ENCODE measurements around the gene SESTD1. TPM values are rescaled to one million over a fixed set of nuclear protein-coding genes. Genes with fewer than 3 reads are reported as not detected.

The SESTD1 gene
- total and polyA plus RNA-seq, 2 of the 13 experiments (the other 11 are each of a cell fraction or from before 2014, with no cell fraction given), result 74.4 to 101 TPM

GRCh38 chr2:179068991-179069643, 195.5 kb downstream of the SESTD1 start:
- POLR2A ChIA-PET, result no interaction called here
- H3K27me3 ChIP-seq (ENCODE audit: control insufficient read depth in 1 of 2, insufficient read depth in 2 of 2, low read length in 2 of 2), result no peaks in the 10 kb centered on the region
- no peak overlapping the region for H3K4me2 ChIP-seq (ENCODE audit: low read depth, low read length)
- H4K20me1 ChIP-seq (ENCODE audit: insufficient read depth, low read length), result no peaks in the 10 kb centered on the region
- BruUV-seq (replicated peaks), result no TSS peak
- CTCF ChIA-PET (ENCODE audit: low intra/inter-chr PET ratio, low total read pairs), result no interaction called here
- WGBS (ENCODE audit: low lambda C conversion rate), result 4% methylated on average over 2 of the region's 2 CpGs
- intact Hi-C loops (cut with micrococcal nuclease; ENCODE audit: unreplicated experiment) (no loop called here), in situ Hi-C loops (cut with HindIII; ENCODE audit: extremely low pct_ligation_motif_present, low pct_unique_long_range_greater_than_20kb) (no loop called here)
- no peak overlapping the region for H2AFZ ChIP-seq (ENCODE audit: low read length)
- TF ChIP-seq, protein P1, sequence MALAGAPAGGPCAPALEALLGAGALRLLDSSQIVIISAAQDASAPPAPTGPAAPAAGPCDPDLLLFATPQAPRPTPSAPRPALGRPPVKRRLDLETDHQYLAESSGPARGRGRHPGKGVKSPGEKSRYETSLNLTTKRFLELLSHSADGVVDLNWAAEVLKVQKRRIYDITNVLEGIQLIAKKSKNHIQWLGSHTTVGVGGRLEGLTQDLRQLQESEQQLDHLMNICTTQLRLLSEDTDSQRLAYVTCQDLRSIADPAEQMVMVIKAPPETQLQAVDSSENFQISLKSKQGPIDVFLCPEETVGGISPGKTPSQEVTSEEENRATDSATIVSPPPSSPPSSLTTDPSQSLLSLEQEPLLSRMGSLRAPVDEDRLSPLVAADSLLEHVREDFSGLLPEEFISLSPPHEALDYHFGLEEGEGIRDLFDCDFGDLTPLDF (CRISPR knock-in tag; IDR thresholded peaks at IDR 0.05), result no peak
- TF ChIP-seq, protein P2, sequence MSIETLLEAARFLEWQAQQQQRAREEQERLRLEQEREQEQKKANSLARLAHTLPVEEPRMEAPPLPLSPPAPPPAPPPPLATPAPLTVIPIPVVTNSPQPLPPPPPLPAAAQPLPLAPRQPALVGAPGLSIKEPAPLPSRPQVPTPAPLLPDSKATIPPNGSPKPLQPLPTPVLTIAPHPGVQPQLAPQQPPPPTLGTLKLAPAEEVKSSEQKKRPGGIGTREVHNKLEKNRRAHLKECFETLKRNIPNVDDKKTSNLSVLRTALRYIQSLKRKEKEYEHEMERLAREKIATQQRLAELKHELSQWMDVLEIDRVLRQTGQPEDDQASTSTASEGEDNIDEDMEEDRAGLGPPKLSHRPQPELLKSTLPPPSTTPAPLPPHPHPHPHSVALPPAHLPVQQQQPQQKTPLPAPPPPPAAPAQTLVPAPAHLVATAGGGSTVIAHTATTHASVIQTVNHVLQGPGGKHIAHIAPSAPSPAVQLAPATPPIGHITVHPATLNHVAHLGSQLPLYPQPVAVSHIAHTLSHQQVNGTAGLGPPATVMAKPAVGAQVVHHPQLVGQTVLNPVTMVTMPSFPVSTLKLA (IDR thresholded peaks at IDR 0.05), result no peak
- TF ChIP-seq ZNF589 (CRISPR knock-in tag; conservative IDR thresholded peaks at IDR 0.05) (no peak), JUNB (CRISPR knock-in tag; IDR thresholded peaks at IDR 0.05; ENCODE audit: borderline replicate concordance) (no peak), HMG20A (CRISPR knock-in tag; IDR thresholded peaks at IDR 0.05; ENCODE audit: borderline replicate concordance) (0 out of 2 replicates have a peak, but pooled peaks have one; percentile 12), NFATC3 (CRISPR knock-in tag; IDR thresholded peaks at IDR 0.05) (no peak), ZSCAN22 (CRISPR knock-in tag; IDR thresholded peaks at IDR 0.05) (peak; percentile 89), ZNF749 (CRISPR knock-in tag; IDR thresholded peaks at IDR 0.05; ENCODE audit: borderline replicate concordance) (no peak), MYNN (CRISPR knock-in tag; IDR thresholded peaks at IDR 0.05; ENCODE audit: low read depth) (no peak), FOSL2 (CRISPR knock-in tag; IDR thresholded peaks at IDR 0.05) (peak; percentile 73), ZFP36 (IDR thresholded peaks at IDR 0.05; ENCODE audit: borderline replicate concordance, low read depth, low read length, partially characterized antibody) (no peak), ZFAT (CRISPR knock-in tag; conservative IDR thresholded peaks at IDR 0.05) (no peak), TGIF2 (CRISPR knock-in tag; IDR thresholded peaks at IDR 0.05) (no peak), ZNF333 (CRISPR knock-in tag; IDR thresholded peaks at IDR 0.05; ENCODE audit: borderline replicate concordance) (no peak), RARA (CRISPR knock-in tag; IDR thresholded peaks at IDR 0.05) (0 out of 2 replicates have a peak, but pooled peaks have one; percentile 26), ARID5B (CRISPR knock-in tag; IDR thresholded peaks at IDR 0.05) (peak; percentile 34; the same call in 1 of the 2 replicates)
- no peak overlapping the region for H3K27ac ChIP-seq (ENCODE audit: extremely low read length, insufficient read depth, low read length)
- H3K36me3 ChIP-seq (replicated peaks in 1 of 2; ENCODE audit: control insufficient read depth in 1 of 2, insufficient read depth in 2 of 2, low read length in 2 of 2), result no peaks in the 10 kb centered on the region
- ATAC-seq (peak; percentile 91), DNase-seq (ENCODE audit: low spot score) (peak; percentile 31), FAIRE-seq (no peak)
- H3K9ac ChIP-seq (ENCODE audit: insufficient read depth, low read depth, low read length), result no peak overlapping the region
- no peak overlapping the region for H3K4me3 ChIP-seq (replicated peaks in 1 of 3; ENCODE audit: insufficient read depth in 1 of 3, low read depth in 2 of 3, low read length in 3 of 3)
- no peaks in the 10 kb centered on the region for H3K79me2 ChIP-seq (ENCODE audit: insufficient read depth, low read length)
- H3K9me3 ChIP-seq (ENCODE audit: low read length), result no peaks in the 10 kb centered on the region
- 0 out of 2 replicates have a peak, but pooled peaks cover 6% of the 10 kb centered on the region for H3K4me1 ChIP-seq (ENCODE audit: insufficient read depth, low read length)

Measured in HepG2 (cell line).